Left ventricle myocardium inferior (tissue), 1 donor: ENCODE results near the gene LMNTD1. TPM values are rescaled to one million over a fixed set of nuclear protein-coding genes. Genes with fewer than 3 reads are reported as not detected.

Experiments
- DNase-seq: peaks from one replicate; pipeline ENCODE4 v3.0.0-alpha.2; 2020
- H3K27ac ChIP-seq: fragments of 200-600 bp; replicated peaks from 2 replicates; pipeline ENCODE4 v1.8.0; 2021
- H3K27me3 ChIP-seq: fragments of 200-600 bp; 2 replicates; pipeline ENCODE4 v1.8.0; 2021; ENCODE audit warnings: low read depth
- H3K36me3 ChIP-seq: fragments of 200-600 bp; 2 replicates; pipeline ENCODE4 v1.8.0; 2021
- H3K4me1 ChIP-seq: fragments of 200-600 bp; 2 replicates; pipeline ENCODE4 v1.8.0; 2021
- H3K4me3 ChIP-seq: fragments of 200-600 bp; 2 replicates; pipeline ENCODE4 v1.8.0; 2021; ENCODE audit warnings: mild to moderate bottlenecking, moderate library complexity
- H3K9me3 ChIP-seq: fragments of 200-600 bp; replicated peaks from 2 replicates; pipeline ENCODE4 v1.8.0; 2021
- CTCF ChIP-seq: fragments of 200-600 bp; IDR thresholded peaks from 2 replicates; pipeline ENCODE4 v1.8.0; 2021; ENCODE audit warnings: antibody characterized with exemption, mild to moderate bottlenecking, borderline replicate concordance
- intact Hi-C: fragments of 100-400 bp; cut with micrococcal nuclease; formaldehyde crosslinking; loops from one replicate; pipeline ENCODE4 v1.11.0; 2022
- total RNA-seq: library from RNA; stranded (reverse); fragmentation: NEBNext Ultra II Directional; extraction: Animal tissue kit (Norgen Biotek cat#: 25700); gene quantifications from one replicate; pipeline ENCODE4 v1.2.1, GENCODE V29; 2021
- donor health status: DM: no; HTN: yes; CAD: no; lungs with severe emphysema.

LMNTD1 gene
- total RNA-seq, 1 donor from 2014 or later = not detected

DNA sequence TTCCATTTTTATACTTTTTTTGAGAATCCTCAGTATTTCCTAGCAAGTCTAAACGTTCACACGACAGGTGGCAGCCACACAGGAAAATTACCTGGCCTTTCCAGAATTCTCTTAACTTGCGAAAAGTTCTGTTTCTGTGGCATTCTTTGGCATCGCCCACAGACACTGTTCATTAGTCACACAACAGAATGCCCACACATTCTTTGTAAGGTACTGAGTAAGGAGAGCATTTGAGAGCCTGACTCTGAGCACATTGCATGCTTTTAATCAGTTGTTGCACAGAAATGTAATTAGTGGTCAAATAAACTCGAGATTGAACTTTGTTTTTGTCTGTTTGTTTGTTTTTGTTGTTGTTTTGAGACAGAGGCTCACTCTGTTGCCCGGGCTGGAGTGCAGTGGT, 52.4 kb downstream of the LMNTD1 start:
- intact Hi-C loops = no loop called here

DNA sequence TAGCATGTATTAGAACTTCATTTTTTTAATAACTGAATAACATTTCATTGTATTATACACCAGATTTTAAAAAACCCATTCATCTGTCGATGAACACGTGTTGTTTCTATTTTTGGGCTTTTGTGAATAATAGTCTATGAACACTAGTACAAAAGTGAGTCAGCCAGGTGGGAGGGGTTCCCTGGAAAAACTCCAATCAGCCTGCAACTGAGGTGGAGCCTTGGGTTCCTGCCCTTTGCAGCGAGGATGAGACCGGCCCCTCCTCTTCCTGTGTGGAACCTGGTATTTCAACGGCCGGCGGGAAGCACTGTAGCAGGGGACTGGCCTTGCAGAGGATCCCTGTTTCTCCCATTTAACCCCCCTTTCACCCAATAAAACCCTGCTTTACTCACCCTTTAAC, 56.1 kb downstream of the LMNTD1 start:
- no peaks in the 10 kb centered on the region for H3K36me3 ChIP-seq
- no peak overlapping the region for H3K27ac ChIP-seq
- TF ChIP-seq CTCF = no peak
- no peak overlapping the region for H3K4me3 ChIP-seq
- no peaks in the 10 kb centered on the region for H3K4me1 ChIP-seq
- H3K27me3 ChIP-seq = peaks cover 4% of the 10 kb centered on the region
- intact Hi-C loops = no loop called here
- H3K9me3 ChIP-seq = peaks cover 12% of the 10 kb centered on the region
- no peak for DNase-seq

More for the DNA sequence above, 52.4 kb downstream of the LMNTD1 start:
- TF ChIP-seq CTCF = no peak
- peaks cover 12% of the 10 kb centered on the region for H3K9me3 ChIP-seq
- H3K36me3 ChIP-seq = no peaks in the 10 kb centered on the region
- peaks cover 4% of the 10 kb centered on the region for H3K27me3 ChIP-seq
- H3K27ac ChIP-seq = no peak overlapping the region
- H3K4me3 ChIP-seq = no peak overlapping the region
- no peak for DNase-seq
- H3K4me1 ChIP-seq = no peaks in the 10 kb centered on the region

- TF ChIP-seq CTCF = no peak
These were observed 56.9 kb downstream of the LMNTD1 start for GRCh38 chr12:25496098-25496587.

GRCh38 chr12:25495331-25496097, 57.6 kb downstream of the LMNTD1 start:
- DNase-seq = no peak

More at GRCh38 chr12:25496098-25496587, 56.9 kb downstream of the LMNTD1 start:
- H3K27me3 ChIP-seq = peaks cover 4% of the 10 kb centered on the region
- peaks cover 12% of the 10 kb centered on the region for H3K9me3 ChIP-seq
- intact Hi-C loops = no loop called here
- no peaks in the 10 kb centered on the region for H3K4me1 ChIP-seq
- H3K4me3 ChIP-seq = no peak overlapping the region
- no peak for DNase-seq
- no peak overlapping the region for H3K27ac ChIP-seq
- no peaks in the 10 kb centered on the region for H3K36me3 ChIP-seq

DNA sequence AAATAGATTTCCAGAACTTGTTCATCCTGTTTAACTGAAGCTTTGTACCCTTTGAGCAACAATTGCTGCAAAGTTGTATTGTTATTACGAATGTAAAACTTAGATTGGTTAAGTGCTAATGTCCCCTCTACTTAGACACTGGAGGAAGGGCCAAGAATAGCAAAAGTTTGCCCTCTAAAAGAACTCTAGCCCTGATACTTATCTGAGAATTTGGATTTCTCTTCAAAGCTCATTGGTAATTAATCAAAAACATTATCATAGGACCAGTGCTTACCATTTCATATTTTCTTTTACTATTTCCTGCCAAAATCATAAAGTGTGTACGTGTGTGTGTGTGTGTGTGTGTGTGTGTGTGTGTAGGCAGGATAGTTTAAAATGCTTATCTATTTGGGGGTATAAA, 58.2 kb downstream of the LMNTD1 start:
- DNase-seq = no peak
- no peak overlapping the region for H3K4me3 ChIP-seq
- H3K27ac ChIP-seq = no peak overlapping the region
- no peak for TF ChIP-seq CTCF
- H3K9me3 ChIP-seq = peaks cover 12% of the 10 kb centered on the region
- H3K36me3 ChIP-seq = no peaks in the 10 kb centered on the region
- intact Hi-C loops = no loop called here
- H3K27me3 ChIP-seq = peaks cover 4% of the 10 kb centered on the region
- H3K4me1 ChIP-seq = no peaks in the 10 kb centered on the region

More at GRCh38 chr12:25495331-25496097, 57.6 kb downstream of the LMNTD1 start:
- Histone ChIP-seq H3K4me3 (no peak overlapping the region), H3K9me3 (peaks cover 12% of the 10 kb centered on the region), H3K27me3 (peaks cover 4% of the 10 kb centered on the region), H3K36me3 (no peaks in the 10 kb centered on the region), H3K4me1 (no peaks in the 10 kb centered on the region), H3K27ac (no peak overlapping the region)
- intact Hi-C loops = no loop called here
- no peak for TF ChIP-seq CTCF
